ENCODE results near the gene LUZP2.

Gene LUZP2

GRCh38 chr11:24925091-24925490, 428.2 kb downstream of the LUZP2 start:
- TF ChIP-seq CTCF (conservative IDR thresholded peaks at IDR 0.05; ENCODE audit: low read depth, low read length): no peak
- H3K4me3 ChIP-seq (ENCODE audit: low read depth, low read length): no peak overlapping the region
- no peak for DNase-seq (ENCODE audit: low read depth)

GRCh38 chr11:24932110-24933000, 435.5 kb downstream of the LUZP2 start:
- H3K4me3 ChIP-seq (ENCODE audit: low read depth, low read length): no peak overlapping the region
- peak; percentile 20 for DNase-seq (ENCODE audit: low read depth)
- no peak for TF ChIP-seq CTCF (conservative IDR thresholded peaks at IDR 0.05; ENCODE audit: low read depth, low read length)

- TF ChIP-seq CTCF (conservative IDR thresholded peaks at IDR 0.05; ENCODE audit: low read depth, low read length): no peak
- peak; percentile 44 for DNase-seq (ENCODE audit: low read depth)
- no peak overlapping the region for H3K4me3 ChIP-seq (ENCODE audit: low read depth, low read length)
Observed at GRCh38 chr11:24934733-24935439, 438.0 kb downstream of the LUZP2 start.

- no peak for TF ChIP-seq CTCF (conservative IDR thresholded peaks at IDR 0.05; ENCODE audit: low read depth, low read length)
- DNase-seq (ENCODE audit: low read depth): no peak
- no peak overlapping the region for H3K4me3 ChIP-seq (ENCODE audit: low read depth, low read length)
Observed at GRCh38 chr11:24944891-24945290, 448.0 kb downstream of the LUZP2 start.

GRCh38 chr11:24949406-24949805, 452.6 kb downstream of the LUZP2 start:
- TF ChIP-seq CTCF (conservative IDR thresholded peaks at IDR 0.05; ENCODE audit: low read depth, low read length): no peak
- no peak overlapping the region for H3K4me3 ChIP-seq (ENCODE audit: low read depth, low read length)
- DNase-seq (ENCODE audit: low read depth): no peak

GRCh38 chr11:24963852-24964251, 467.0 kb downstream of the LUZP2 start:
- DNase-seq (ENCODE audit: low read depth): peak; percentile 58
- TF ChIP-seq CTCF (conservative IDR thresholded peaks at IDR 0.05; ENCODE audit: low read depth, low read length): no peak
- H3K4me3 ChIP-seq (ENCODE audit: low read depth, low read length): no peak overlapping the region
